GM12891 (cell line): Measurements from ENCODE around the gene DPP8.

Source experiments
- POLR2A ChIP-seq: IDR thresholded peaks from 2 replicates; pipeline ENCODE4 v1.6.1; 2011; ENCODE audit warnings: low read depth, low read length, control low read depth
- POLR2AphosphoS5 ChIP-seq: IDR thresholded peaks from 2 replicates; pipeline ENCODE4 v1.6.1; 2011; ENCODE audit warnings: low read depth, low read length, control low read depth
- SPI1 ChIP-seq: IDR thresholded peaks from 2 replicates; pipeline ENCODE4 v1.6.1; 2011; ENCODE audit warnings: low read depth, low read length, control low read depth
- TAF1 ChIP-seq: IDR thresholded peaks from 2 replicates; pipeline ENCODE4 v1.6.1; 2011; ENCODE audit warnings: low read depth, low read length, control low read depth

- TF ChIP-seq POLR2AphosphoS5, result no peak
- no peak for TF ChIP-seq POLR2A
- no peak for TF ChIP-seq SPI1
- TF ChIP-seq TAF1, result no peak
Measured at GRCh38 chr15:65447145-65447544, 70.3 kb downstream of the DPP8 start.
